GM12878 (cell line): ENCODE measurements around the gene PTPDC1. TPM values are rescaled to one million over a fixed set of nuclear protein-coding genes. Genes with fewer than 3 reads are reported as not detected.

Experiments
- ATAC-seq: fragments of 200-7000 bp; cut with Tn5 transposase; 3 replicates; pipeline ENCODE4 v1.9.1; 2020; ENCODE audit warnings: mild to moderate bottlenecking, moderate library complexity
- BruUV-seq: library from RNA; stranded (reverse); fragments of 400-500 nt; replicated peaks from 2 replicates; lab custom pipeline; 2021; lab: Mats Ljungman, UMichigan
- CTCF ChIA-PET: fragments of 300-600 bp; sonication (Branson Sonifier 250); formaldehyde crosslinking; extraction: SDS; loops from one replicate; lab custom pipeline; 2021; ENCODE audit warnings: inconsistent platforms; lab: Yijun Ruan, JAX
- POLR2A ChIA-PET: fragments of 350-600 bp; formaldehyde crosslinking; extraction: SDS; loops from one replicate; lab custom pipeline; 2021; ENCODE audit warnings: inconsistent platforms; lab: Charles Lee
- RAD21 ChIA-PET: fragments of 300-600 bp; sonication (Branson Sonifier 250); formaldehyde crosslinking; loops from one replicate; lab custom pipeline; 2023; ENCODE audit warnings: antibody characterized with exemption; ENCODE audit not compliant: unreplicated experiment; lab: Charles Lee
- SMC1A ChIA-PET: fragments of 300-600 bp; sonication (Branson Sonifier 250); formaldehyde crosslinking; loops from one replicate; lab custom pipeline; 2023; ENCODE audit not compliant: unreplicated experiment, uncharacterized antibody; lab: Charles Lee
- DNase-seq: peaks from one replicate; pipeline ENCODE4 v3.0.0-alpha.2; 2011; ENCODE audit warnings: low read depth, low spot score
- FAIRE-seq: peaks from 3 replicates; lab custom pipeline; 2011; peaks lifted over from hg19 to GRCh38; lab: Jason Lieb, UNC
- H2AFZ ChIP-seq: 2 replicates; pipeline ENCODE4 v1.6.0; 2011; ENCODE audit warnings: low read depth, low read length, control low read depth; ENCODE audit not compliant: control insufficient read depth
- H3K27ac ChIP-seq: 2 replicates; pipeline ENCODE4 v1.5.1; 2011; ENCODE audit warnings: control low read depth; ENCODE audit not compliant: control insufficient read depth, insufficient read depth
- H3K27me3 ChIP-seq, 2 experiments: replicated peaks in 1 of 2; 2 replicates each; pipeline versions ENCODE4 v1.6.0 to v1.6.1; 2011; ENCODE audit warnings: low read length in 1 of 2; ENCODE audit not compliant: control insufficient read depth in 2 of 2, insufficient read depth in 2 of 2
- H3K36me3 ChIP-seq, 2 experiments: 2 replicates each; pipeline ENCODE4 v1.5.1; 2011; ENCODE audit warnings: low read length in 1 of 2; ENCODE audit not compliant: control insufficient read depth in 2 of 2, insufficient read depth in 2 of 2
- H3K4me1 ChIP-seq: 2 replicates; pipeline ENCODE4 v1.6.1; 2011; ENCODE audit warnings: mild to moderate bottlenecking, low read length, moderate library complexity, mixed read lengths; ENCODE audit not compliant: control insufficient read depth, insufficient read depth
- H3K4me2 ChIP-seq: 2 replicates; pipeline ENCODE4 v1.6.0; 2011; ENCODE audit warnings: control low read depth; ENCODE audit not compliant: control insufficient read depth, insufficient read depth
- H3K4me3 ChIP-seq: fragments of 200-600 bp; sonication (generic); 2 replicates; pipeline ENCODE4 v1.5.1; 2016
- H3K79me2 ChIP-seq: 2 replicates; pipeline ENCODE4 v1.6.0; 2011; ENCODE audit warnings: low read length; ENCODE audit not compliant: control insufficient read depth, insufficient read depth
- H3K9ac ChIP-seq: 2 replicates; pipeline ENCODE4 v1.8.0; 2011; ENCODE audit warnings: low read length, control low read depth, mixed read lengths; ENCODE audit not compliant: control insufficient read depth, insufficient read depth
- H3K9me3 ChIP-seq: replicated peaks from 3 replicates; pipeline ENCODE4 v1.5.1; 2011; ENCODE audit warnings: mild to moderate bottlenecking, low read length; ENCODE audit not compliant: control insufficient read depth, insufficient read depth
- H4K20me1 ChIP-seq: 2 replicates; pipeline ENCODE4 v1.6.0; 2011; ENCODE audit not compliant: control insufficient read depth, insufficient read depth
- BCL11A ChIP-seq: IDR thresholded peaks from 2 replicates; pipeline ENCODE4 v1.6.1; 2011; ENCODE audit warnings: low read depth, low read length
- CEBPZ ChIP-seq: fragments of 150-350 bp; IDR thresholded peaks from 2 replicates; pipeline ENCODE4 v1.6.1; 2016; ENCODE audit warnings: low read depth, low read length
- EGR1 ChIP-seq, 2 experiments: IDR thresholded peaks; 1 replicate in 1 of 2; 2 replicates in 1 of 2; pipeline ENCODE4 v1.6.1; 2011 to 2012; ENCODE audit warnings: low read depth in 2 of 2, low read length in 2 of 2, borderline replicate concordance in 1 of 2, mild to moderate bottlenecking in 1 of 2, moderate library complexity in 1 of 2
- FOXK2 ChIP-seq: fragments of 450-650 bp; IDR thresholded peaks from 2 replicates; pipeline ENCODE4 v1.6.1; 2017; ENCODE audit warnings: mild to moderate bottlenecking, moderate library complexity
- POLR2A ChIP-seq: IDR thresholded peaks from 2 replicates; pipeline ENCODE4 v1.6.1; 2011; ENCODE audit warnings: low read depth, mild to moderate bottlenecking, low read length
- POLR2AphosphoS5 ChIP-seq: IDR thresholded peaks from 2 replicates; pipeline ENCODE4 v1.6.1; 2011; ENCODE audit warnings: mild to moderate bottlenecking, low read length, inconsistent platforms
- REST ChIP-seq: IDR thresholded peaks from 2 replicates; pipeline ENCODE4 v1.6.1; 2012; ENCODE audit warnings: mild to moderate bottlenecking, low read depth, low read length
- SIX5 ChIP-seq: IDR thresholded peaks from 2 replicates; pipeline ENCODE4 v1.6.1; 2011; ENCODE audit warnings: mild to moderate bottlenecking, low read depth, low read length, moderate library complexity; ENCODE audit not compliant: severe bottlenecking
- SREBF1 ChIP-seq: IDR thresholded peaks from 2 replicates; pipeline ENCODE4 v1.6.1; 2012; ENCODE audit warnings: mild to moderate bottlenecking, low read length
- ZNF24 ChIP-seq: fragments of 450-650 bp; IDR thresholded peaks from 2 replicates; pipeline ENCODE4 v1.6.1; 2017; ENCODE audit warnings: antibody characterized with exemption, mild to moderate bottlenecking
- ZNF274 ChIP-seq: IDR thresholded peaks from one replicate; pipeline ENCODE4 v1.8.0; 2011; ENCODE audit not compliant: insufficient read length, insufficient read depth
- ZZZ3 ChIP-seq: IDR thresholded peaks from 2 replicates; pipeline ENCODE4 v1.6.1; 2011; ENCODE audit warnings: low read depth; ENCODE audit not compliant: control insufficient read depth, insufficient read length
- WGBS: methylation state at CpG from one replicate; pipeline ENCODE4 v1.1.6; 2016; ENCODE audit warnings: low lambda C conversion rate; ENCODE audit not compliant: insufficient replicate concordance, insufficient coverage; ENCODE audit errors: missing lambda C conversion rate; 5-methylcytosine and 5-hydroxymethylcytosine counted together
- in situ Hi-C: fragments of 300-500 bp; cut with MboI; formaldehyde crosslinking; loops from 9 replicates; pipeline ENCODE4 v1.14.3; 2018; ENCODE audit warnings: mixed read lengths
- intact Hi-C: fragments of 100-400 bp; cut with micrococcal nuclease; formaldehyde crosslinking; loops from one replicate; pipeline ENCODE4 v1.14.2; 2022; ENCODE audit not compliant: unreplicated experiment
- polyA plus RNA-seq, 11 experiments: library from polyadenylated mRNA; depleted of rRNA in 4 of 11; unstranded in 6 of 11; stranded (reverse) in 5 of 11; fragments of >200 nt; fragmentation: Nextera tagmentation in 4 of 11; fragmentation: Illumina TruSeq in 1 of 11; extraction: Ambion mirVana in 4 of 11; extraction: Trizol in 1 of 11; gene quantifications; 1 replicate in 1 of 11; 2 replicates in 10 of 11; pipeline versions ENCODE4 v1.2.1 to v1.2.3, GENCODE V29; 2011 to 2016; ENCODE audit warnings: inconsistent platforms in 2 of 11, missing spikeins in 2 of 11, low read depth in 1 of 11
- total RNA-seq, 4 experiments: library from RNA; depleted of rRNA in 3 of 4; stranded (reverse); fragments of >200 nt in 3 of 4; fragmentation: Illumina TruSeq in 1 of 4; extraction: Trizol in 1 of 4; gene quantifications; 2 replicates each; pipeline versions ENCODE4 v1.2.1 to v1.2.3, GENCODE V29; 2013 to 2021
- TF ChIP-seq, protein P1 (sequence below): IDR thresholded peaks from 2 replicates; pipeline ENCODE4 v1.6.1; 2012; ENCODE audit warnings: improper control_type of control experiment, low read depth, low read length; ENCODE audit not compliant: insufficient replicate concordance

PTPDC1 gene
- total and polyA plus RNA-seq, 10 of the 15 experiments (the other 5 are each of a cell fraction or from before 2014, with no cell fraction given), result 1.2 to 4.5 (median 2.9) TPM

- POLR2A ChIA-PET, result no interaction called here
- WGBS, result 97% methylated on average over 6 of the region's 6 CpGs
- Histone ChIP-seq H3K4me1 (no peaks in the 10 kb centered on the region), H2AFZ (no peak overlapping the region), H3K4me3 (no peak overlapping the region), H3K4me2 (no peak overlapping the region), H3K79me2 (no peaks in the 10 kb centered on the region), H3K9me3 (no peaks in the 10 kb centered on the region), H4K20me1 (no peaks in the 10 kb centered on the region), H3K36me3 (no peaks in the 10 kb centered on the region), H3K9ac (no peak overlapping the region), H3K27me3 (no peaks in the 10 kb centered on the region), H3K27ac (no peak overlapping the region)
- CTCF ChIA-PET, result interaction anchor here (0.6 kb wide), 1 partner anchor 132 kb away, joined by 3 read pairs; no protein-coding TSS in a partner anchor
- ATAC-seq, result no peak
- no peak for FAIRE-seq
- SMC1A ChIA-PET, result no interaction called here
- RAD21 ChIA-PET, result no interaction called here
- in situ Hi-C loops (no loop called here), intact Hi-C loops (no loop called here)
- no peak for DNase-seq
- BruUV-seq, result no TSS peak
- TF ChIP-seq, protein P1, sequence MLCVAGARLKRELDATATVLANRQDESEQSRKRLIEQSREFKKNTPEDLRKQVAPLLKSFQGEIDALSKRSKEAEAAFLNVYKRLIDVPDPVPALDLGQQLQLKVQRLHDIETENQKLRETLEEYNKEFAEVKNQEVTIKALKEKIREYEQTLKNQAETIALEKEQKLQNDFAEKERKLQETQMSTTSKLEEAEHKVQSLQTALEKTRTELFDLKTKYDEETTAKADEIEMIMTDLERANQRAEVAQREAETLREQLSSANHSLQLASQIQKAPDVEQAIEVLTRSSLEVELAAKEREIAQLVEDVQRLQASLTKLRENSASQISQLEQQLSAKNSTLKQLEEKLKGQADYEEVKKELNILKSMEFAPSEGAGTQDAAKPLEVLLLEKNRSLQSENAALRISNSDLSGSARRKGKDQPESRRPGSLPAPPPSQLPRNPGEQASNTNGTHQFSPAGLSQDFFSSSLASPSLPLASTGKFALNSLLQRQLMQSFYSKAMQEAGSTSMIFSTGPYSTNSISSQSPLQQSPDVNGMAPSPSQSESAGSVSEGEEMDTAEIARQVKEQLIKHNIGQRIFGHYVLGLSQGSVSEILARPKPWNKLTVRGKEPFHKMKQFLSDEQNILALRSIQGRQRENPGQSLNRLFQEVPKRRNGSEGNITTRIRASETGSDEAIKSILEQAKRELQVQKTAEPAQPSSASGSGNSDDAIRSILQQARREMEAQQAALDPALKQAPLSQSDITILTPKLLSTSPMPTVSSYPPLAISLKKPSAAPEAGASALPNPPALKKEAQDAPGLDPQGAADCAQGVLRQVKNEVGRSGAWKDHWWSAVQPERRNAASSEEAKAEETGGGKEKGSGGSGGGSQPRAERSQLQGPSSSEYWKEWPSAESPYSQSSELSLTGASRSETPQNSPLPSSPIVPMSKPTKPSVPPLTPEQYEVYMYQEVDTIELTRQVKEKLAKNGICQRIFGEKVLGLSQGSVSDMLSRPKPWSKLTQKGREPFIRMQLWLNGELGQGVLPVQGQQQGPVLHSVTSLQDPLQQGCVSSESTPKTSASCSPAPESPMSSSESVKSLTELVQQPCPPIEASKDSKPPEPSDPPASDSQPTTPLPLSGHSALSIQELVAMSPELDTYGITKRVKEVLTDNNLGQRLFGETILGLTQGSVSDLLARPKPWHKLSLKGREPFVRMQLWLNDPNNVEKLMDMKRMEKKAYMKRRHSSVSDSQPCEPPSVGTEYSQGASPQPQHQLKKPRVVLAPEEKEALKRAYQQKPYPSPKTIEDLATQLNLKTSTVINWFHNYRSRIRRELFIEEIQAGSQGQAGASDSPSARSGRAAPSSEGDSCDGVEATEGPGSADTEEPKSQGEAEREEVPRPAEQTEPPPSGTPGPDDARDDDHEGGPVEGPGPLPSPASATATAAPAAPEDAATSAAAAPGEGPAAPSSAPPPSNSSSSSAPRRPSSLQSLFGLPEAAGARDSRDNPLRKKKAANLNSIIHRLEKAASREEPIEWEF, result no peak
- no peak for TF ChIP-seq EGR1 (IDR thresholded peaks at IDR 0.05; ENCODE audit: borderline replicate concordance in 1 of 2, low read depth in 2 of 2, low read length in 2 of 2)
- no peak for TF ChIP-seq FOXK2
- TF ChIP-seq ZNF24, result no peak
- TF ChIP-seq ZNF274, result no peak
- TF ChIP-seq SREBF1, result no peak
- no peak for TF ChIP-seq CEBPZ
- TF ChIP-seq POLR2A, result no peak
- no peak for TF ChIP-seq BCL11A
- TF ChIP-seq SIX5, result no peak
- no peak for TF ChIP-seq ZZZ3
- no peak for TF ChIP-seq REST
- no peak for TF ChIP-seq POLR2AphosphoS5
Measured at GRCh38 chr9:94097788-94098414, 13.6 kb downstream of the PTPDC1 start.
